GM12878 (cell line): ENCODE measurements around the gene WNT3A. TPM values are rescaled to one million over a fixed set of nuclear protein-coding genes. Genes with fewer than 3 reads are reported as not detected.

Experiments used
- ATAC-seq: fragments of 200-7000 bp; cut with Tn5 transposase; 3 replicates; pipeline ENCODE4 v1.9.1; 2020; ENCODE audit warnings: mild to moderate bottlenecking, moderate library complexity
- BruUV-seq: library from RNA; stranded (reverse); fragments of 400-500 nt; replicated peaks from 2 replicates; lab custom pipeline; 2021; lab: Mats Ljungman, UMichigan
- CTCF ChIA-PET: fragments of 300-600 bp; sonication (Branson Sonifier 250); formaldehyde crosslinking; extraction: SDS; loops from one replicate; lab custom pipeline; 2021; ENCODE audit warnings: inconsistent platforms; lab: Yijun Ruan, JAX
- POLR2A ChIA-PET: fragments of 350-600 bp; formaldehyde crosslinking; extraction: SDS; loops from one replicate; lab custom pipeline; 2021; ENCODE audit warnings: inconsistent platforms; lab: Charles Lee
- RAD21 ChIA-PET: fragments of 300-600 bp; sonication (Branson Sonifier 250); formaldehyde crosslinking; loops from one replicate; lab custom pipeline; 2023; ENCODE audit warnings: antibody characterized with exemption; ENCODE audit not compliant: unreplicated experiment; lab: Charles Lee
- SMC1A ChIA-PET: fragments of 300-600 bp; sonication (Branson Sonifier 250); formaldehyde crosslinking; loops from one replicate; lab custom pipeline; 2023; ENCODE audit not compliant: unreplicated experiment, uncharacterized antibody; lab: Charles Lee
- DNase-seq: peaks from one replicate; pipeline ENCODE4 v3.0.0-alpha.2; 2011; ENCODE audit warnings: low read depth, low spot score
- FAIRE-seq: peaks from 3 replicates; lab custom pipeline; 2011; peaks lifted over from hg19 to GRCh38; lab: Jason Lieb, UNC
- H2AFZ ChIP-seq: 2 replicates; pipeline ENCODE4 v1.6.0; 2011; ENCODE audit warnings: low read depth, low read length, control low read depth; ENCODE audit not compliant: control insufficient read depth
- H3K27ac ChIP-seq: 2 replicates; pipeline ENCODE4 v1.5.1; 2011; ENCODE audit warnings: control low read depth; ENCODE audit not compliant: control insufficient read depth, insufficient read depth
- H3K27me3 ChIP-seq, 2 experiments: replicated peaks in 1 of 2; 2 replicates each; pipeline versions ENCODE4 v1.6.0 to v1.6.1; 2011; ENCODE audit warnings: low read length in 1 of 2; ENCODE audit not compliant: control insufficient read depth in 2 of 2, insufficient read depth in 2 of 2
- H3K36me3 ChIP-seq, 2 experiments: 2 replicates each; pipeline ENCODE4 v1.5.1; 2011; ENCODE audit warnings: low read length in 1 of 2; ENCODE audit not compliant: control insufficient read depth in 2 of 2, insufficient read depth in 2 of 2
- H3K4me1 ChIP-seq: 2 replicates; pipeline ENCODE4 v1.6.1; 2011; ENCODE audit warnings: mild to moderate bottlenecking, low read length, moderate library complexity, mixed read lengths; ENCODE audit not compliant: control insufficient read depth, insufficient read depth
- H3K4me2 ChIP-seq: 2 replicates; pipeline ENCODE4 v1.6.0; 2011; ENCODE audit warnings: control low read depth; ENCODE audit not compliant: control insufficient read depth, insufficient read depth
- H3K4me3 ChIP-seq: fragments of 200-600 bp; sonication (generic); 2 replicates; pipeline ENCODE4 v1.5.1; 2016
- H3K79me2 ChIP-seq: 2 replicates; pipeline ENCODE4 v1.6.0; 2011; ENCODE audit warnings: low read length; ENCODE audit not compliant: control insufficient read depth, insufficient read depth
- H3K9ac ChIP-seq: 2 replicates; pipeline ENCODE4 v1.8.0; 2011; ENCODE audit warnings: low read length, control low read depth, mixed read lengths; ENCODE audit not compliant: control insufficient read depth, insufficient read depth
- H3K9me3 ChIP-seq: replicated peaks from 3 replicates; pipeline ENCODE4 v1.5.1; 2011; ENCODE audit warnings: mild to moderate bottlenecking, low read length; ENCODE audit not compliant: control insufficient read depth, insufficient read depth
- H4K20me1 ChIP-seq: 2 replicates; pipeline ENCODE4 v1.6.0; 2011; ENCODE audit not compliant: control insufficient read depth, insufficient read depth
- CEBPB ChIP-seq, 2 experiments: fragments of 150-350 bp in 1 of 2; IDR thresholded peaks; 2 replicates each; pipeline ENCODE4 v1.6.1; 2012 to 2014; ENCODE audit warnings: low read depth in 2 of 2, low read length in 2 of 2, borderline replicate concordance in 1 of 2, inconsistent platforms in 1 of 2
- HDAC6 ChIP-seq: fragments of 200-600 bp; sonication (generic); IDR thresholded peaks from one replicate; pipeline ENCODE4 v1.8.0; 2017; ENCODE audit warnings: antibody characterized with exemption; ENCODE audit not compliant: unreplicated experiment
- MEF2B ChIP-seq: fragments of 450-650 bp; IDR thresholded peaks from 2 replicates; pipeline ENCODE4 v1.6.1; 2018; ENCODE audit warnings: mild to moderate bottlenecking, moderate library complexity; ENCODE audit not compliant: partially characterized antibody, poor library complexity, severe bottlenecking
- POLR2A ChIP-seq: IDR thresholded peaks from 2 replicates; pipeline ENCODE4 v1.6.1; 2011; ENCODE audit warnings: low read depth, mild to moderate bottlenecking, low read length
- WGBS: methylation state at CpG from one replicate; pipeline ENCODE4 v1.1.6; 2016; ENCODE audit warnings: low lambda C conversion rate; ENCODE audit not compliant: insufficient replicate concordance, insufficient coverage; ENCODE audit errors: missing lambda C conversion rate; 5-methylcytosine and 5-hydroxymethylcytosine counted together
- in situ Hi-C: fragments of 300-500 bp; cut with MboI; formaldehyde crosslinking; loops from 9 replicates; pipeline ENCODE4 v1.14.3; 2018; ENCODE audit warnings: mixed read lengths
- intact Hi-C: fragments of 100-400 bp; cut with micrococcal nuclease; formaldehyde crosslinking; loops from one replicate; pipeline ENCODE4 v1.14.2; 2022; ENCODE audit not compliant: unreplicated experiment
- polyA plus RNA-seq, 11 experiments: library from polyadenylated mRNA; depleted of rRNA in 4 of 11; unstranded in 6 of 11; stranded (reverse) in 5 of 11; fragments of >200 nt; fragmentation: Nextera tagmentation in 4 of 11; fragmentation: Illumina TruSeq in 1 of 11; extraction: Ambion mirVana in 4 of 11; extraction: Trizol in 1 of 11; gene quantifications; 1 replicate in 1 of 11; 2 replicates in 10 of 11; pipeline versions ENCODE4 v1.2.1 to v1.2.3, GENCODE V29; 2011 to 2016; ENCODE audit warnings: inconsistent platforms in 2 of 11, missing spikeins in 2 of 11, low read depth in 1 of 11
- total RNA-seq, 4 experiments: library from RNA; depleted of rRNA in 3 of 4; stranded (reverse); fragments of >200 nt in 3 of 4; fragmentation: Illumina TruSeq in 1 of 4; extraction: Trizol in 1 of 4; gene quantifications; 2 replicates each; pipeline versions ENCODE4 v1.2.1 to v1.2.3, GENCODE V29; 2013 to 2021

Gene WNT3A
- total and polyA plus RNA-seq, 10 of the 15 experiments (the other 5 are each of a cell fraction or from before 2014, with no cell fraction given) = 0.16 TPM; not detected in 9

DNA sequence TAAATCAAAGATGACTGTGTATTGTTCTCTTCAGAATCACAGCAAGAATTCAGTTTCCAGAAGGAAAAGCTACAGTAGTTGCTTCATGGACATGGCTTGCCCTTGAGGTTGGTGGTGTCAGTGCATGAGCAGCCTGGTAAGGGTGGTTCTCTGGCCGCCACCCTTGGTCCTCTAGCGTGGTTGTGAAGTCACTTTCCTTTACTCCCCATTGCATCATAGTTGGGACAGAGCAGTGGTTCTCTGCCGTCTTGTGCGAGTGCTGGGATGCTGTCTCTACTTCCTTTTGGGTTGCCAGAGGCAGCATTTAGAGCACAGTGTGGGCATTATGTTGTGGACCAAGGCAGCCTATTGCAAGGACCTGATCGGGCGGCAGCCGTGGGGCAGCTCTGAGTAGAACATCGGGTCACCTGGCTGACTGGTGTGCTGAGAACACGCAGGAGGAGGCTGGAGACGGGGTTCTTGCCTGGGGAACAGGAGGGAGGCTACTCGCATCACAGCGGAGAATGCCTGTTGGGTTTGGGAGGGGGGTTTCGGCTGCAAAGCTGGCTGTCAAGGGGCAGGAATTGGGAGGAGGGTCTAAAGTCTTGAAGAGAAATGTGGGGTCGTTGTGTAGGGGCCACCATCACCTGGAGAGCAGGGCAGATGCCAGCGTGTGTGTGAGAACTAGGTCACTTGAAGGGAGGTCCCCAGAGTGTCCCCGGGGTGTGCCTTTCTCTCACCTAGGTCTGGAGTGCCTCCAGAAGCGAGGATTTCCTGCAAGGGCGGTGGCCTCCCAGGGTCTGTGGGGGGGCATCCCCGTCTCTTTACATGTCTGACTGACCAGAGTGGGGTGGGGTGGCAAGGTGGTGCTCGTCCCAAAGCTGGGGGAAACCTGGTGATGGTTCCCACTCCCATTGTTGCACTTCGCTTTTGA, 82.0 kb downstream of the WNT3A start:
- H3K4me1 ChIP-seq = peaks cover 62% of the 10 kb centered on the region

More for the DNA sequence above, 82.0 kb downstream of the WNT3A start:
- intact Hi-C loops (no loop called here), in situ Hi-C loops (no loop called here)
- Histone ChIP-seq H3K36me3 (peaks cover 12 to 26% of the 10 kb centered on the region in 2 experiments; a peak in 3 of 4 replicates), H2AFZ (no peak overlapping the region), H3K4me2 (peak overlapping the region; percentile 77), H3K79me2 (peaks cover 100% of the 10 kb centered on the region), H3K9ac (no peak overlapping the region), H4K20me1 (peaks cover 72% of the 10 kb centered on the region), H3K9me3 (peaks cover 17% of the 10 kb centered on the region; the same call in 2 of the 3 replicates), H3K4me3 (peak overlapping the region; percentile 36; the same call in 1 of the 2 replicates), H3K27me3 (no peaks in the 10 kb centered on the region), H3K27ac (no peak overlapping the region)
- FAIRE-seq (no peak), DNase-seq (no peak), ATAC-seq (peak; percentile 9; the same call in 2 of the 3 replicates)
- WGBS = 82% methylated on average over 21 of the region's 21 CpGs
- POLR2A ChIA-PET = no interaction called here
- CTCF ChIA-PET = no interaction called here
- RAD21 ChIA-PET = interaction anchor here (1.7 kb wide), 1 partner anchor 13 kb away, joined by 3 read pairs; no protein-coding TSS in a partner anchor
- TF ChIP-seq POLR2A (peak; percentile 57; the same call in 1 of the 2 replicates), MEF2B (peak; percentile 60), CEBPB (IDR thresholded peaks at IDR 0.05; ENCODE audit: borderline replicate concordance in 1 of 2, low read depth in 2 of 2, low read length in 2 of 2) (0 out of 4 replicates have a peak, but pooled peaks of 1 of the 2 experiments have one; percentile 12), HDAC6 (no peak)
- no TSS peak for BruUV-seq
- SMC1A ChIA-PET = interaction anchor here (0.5 to 1.2 kb wide), 2 partner anchors 411 to 1237 kb away, joined by 3 to 4 read pairs; no protein-coding TSS in a partner anchor
